H1 (cell line): ENCODE results near the gene NOL9.

Experiments used
- EZH2 ChIP-seq: fragments of 200-600 bp; sonication (generic); IDR thresholded peaks from 2 replicates; pipeline ENCODE4 v1.7.1; 2012; ENCODE audit warnings: low read depth, mild to moderate bottlenecking, moderate library complexity, low read length, inconsistent platforms; ENCODE audit not compliant: severe bottlenecking
- HDAC6 ChIP-seq: IDR thresholded peaks from one replicate; pipeline ENCODE4 v1.7.1; 2012; ENCODE audit warnings: low read depth, mild to moderate bottlenecking, inconsistent platforms, low read length, moderate library complexity

DNA sequence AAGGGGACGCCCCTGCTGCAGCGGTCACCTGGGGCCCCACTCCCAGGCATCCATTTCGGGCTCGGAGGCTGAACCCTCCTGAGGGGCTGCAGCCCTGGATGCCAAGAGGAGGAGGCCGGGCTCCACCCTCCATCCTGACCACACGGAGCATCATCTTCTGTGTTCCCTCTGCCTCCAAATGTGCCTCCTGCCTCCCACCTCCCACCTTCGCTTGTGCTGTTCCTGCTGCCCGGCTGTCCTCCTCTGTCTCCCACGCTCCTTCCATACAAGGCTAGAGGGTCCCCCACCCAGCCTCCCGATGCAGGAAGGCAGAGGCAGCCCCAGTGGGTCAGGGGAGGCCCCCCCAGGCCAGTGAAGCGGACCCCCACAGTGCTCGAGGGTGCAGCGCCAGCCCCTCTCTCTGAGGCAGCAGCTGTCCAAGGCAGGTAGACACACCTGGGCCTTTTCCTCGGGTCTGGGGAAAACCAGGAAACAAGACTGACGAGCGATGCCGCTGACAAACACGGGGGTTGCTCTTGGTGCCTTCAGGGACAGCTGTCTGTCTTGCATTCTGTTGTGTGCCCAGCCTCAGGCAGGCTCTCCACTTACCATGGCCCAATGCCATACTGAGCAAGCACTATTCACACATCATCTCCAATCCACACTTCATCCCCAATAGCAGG lies 46.0 kb downstream of the NOL9 start:
- TF ChIP-seq EZH2 (no peak), HDAC6 (no peak)
